GM18907 (cell line): ENCODE results near the gene FHAD1.
"Not testable (repeated sequence)": the region's sequence is repeated elsewhere in the genome, so short reads cannot be mapped to it uniquely, and the experiment has no call there.

Source experiments
- ATAC-seq: cut with Tn5 transposase; IDR thresholded peaks from one replicate; pipeline ENCODE4 v1.9.1; 2021; ENCODE audit warnings: mild to moderate bottlenecking, moderate library complexity; ENCODE audit not compliant: unreplicated experiment

The FHAD1 gene

GRCh38 chr1:15430787-15431570, 184.0 kb downstream of the FHAD1 start:
- peak; percentile 59 for ATAC-seq

GRCh38 chr1:15431571-15431948, 184.5 kb downstream of the FHAD1 start:
- ATAC-seq, result no peak

- no peak for ATAC-seq
Observed at GRCh38 chr1:15432324-15432723, 185.3 kb downstream of the FHAD1 start.

GRCh38 chr1:15433471-15433870, 186.4 kb downstream of the FHAD1 start:
- ATAC-seq, result no peak

GRCh38 chr1:15434739-15435138, 187.7 kb downstream of the FHAD1 start:
- ATAC-seq, result not testable (repeated sequence)

- no peak for ATAC-seq
Observed at GRCh38 chr1:15435239-15436077, 188.4 kb downstream of the FHAD1 start.

GRCh38 chr1:15436881-15437442, 189.9 kb downstream of the FHAD1 start:
- no peak for ATAC-seq

GRCh38 chr1:15439325-15439724, 192.3 kb downstream of the FHAD1 start:
- no peak for ATAC-seq

- ATAC-seq, result no peak
Observed at GRCh38 chr1:15440357-15440756, 193.3 kb downstream of the FHAD1 start.

- ATAC-seq, result no peak
Observed at GRCh38 chr1:15441247-15441646, 194.2 kb downstream of the FHAD1 start.

DNA sequence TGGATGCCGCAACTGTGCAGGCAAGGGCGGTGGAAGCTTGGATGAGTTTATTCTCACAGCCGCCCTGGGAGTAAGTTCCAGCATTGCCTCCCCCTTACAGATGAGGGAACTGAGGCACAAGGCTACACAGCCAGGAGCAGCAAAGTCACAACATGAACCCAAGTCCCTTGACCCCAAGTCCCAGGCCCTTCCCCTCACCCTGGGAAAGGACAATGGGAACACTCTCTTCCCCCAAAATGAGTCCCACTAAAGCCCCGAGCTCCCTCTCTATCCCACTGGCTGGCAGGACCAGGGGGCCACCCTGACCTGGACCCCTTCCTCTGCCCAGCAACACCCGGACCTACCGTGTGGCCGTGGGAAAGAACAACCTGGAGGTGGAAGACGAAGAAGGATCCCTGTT, 195.1 kb downstream of the FHAD1 start:
- no peak for ATAC-seq

DNA sequence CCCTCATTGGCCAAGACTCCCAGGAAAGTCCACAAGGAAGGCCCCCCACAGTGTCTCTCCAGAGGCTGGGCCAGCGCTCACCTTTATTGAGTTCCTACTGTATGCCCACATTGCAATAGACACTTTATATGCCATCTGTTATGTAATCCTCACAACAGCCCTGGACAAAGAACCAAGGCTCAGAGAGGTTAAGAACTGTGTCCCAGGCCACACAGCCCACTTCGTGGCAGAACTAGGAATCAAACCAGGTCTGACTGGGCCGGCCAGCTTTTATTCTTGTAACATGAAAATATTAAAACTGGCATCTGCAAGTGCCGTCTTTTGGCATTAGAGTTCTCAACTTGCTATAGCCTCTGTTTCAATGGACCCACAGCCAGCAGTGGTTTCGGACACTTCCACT, 195.7 kb downstream of the FHAD1 start:
- no peak for ATAC-seq

DNA sequence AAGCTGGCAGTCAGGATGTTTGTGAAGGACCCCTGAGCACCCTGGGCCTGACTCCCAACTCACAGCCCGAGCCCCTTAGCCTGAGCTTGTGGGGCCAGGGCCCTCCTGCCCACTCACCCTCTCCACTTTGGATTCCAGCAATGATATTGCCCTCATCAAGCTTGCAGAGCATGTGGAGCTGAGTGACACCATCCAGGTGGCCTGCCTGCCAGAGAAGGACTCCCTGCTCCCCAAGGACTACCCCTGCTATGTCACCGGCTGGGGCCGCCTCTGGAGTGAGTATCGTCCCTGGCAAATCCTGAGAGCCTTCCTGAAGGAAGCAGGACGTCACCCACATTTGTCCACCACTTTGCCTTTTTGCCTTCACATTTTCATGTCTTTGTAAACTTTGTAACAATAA, 196.3 kb downstream of the FHAD1 start:
- no peak for ATAC-seq

DNA sequence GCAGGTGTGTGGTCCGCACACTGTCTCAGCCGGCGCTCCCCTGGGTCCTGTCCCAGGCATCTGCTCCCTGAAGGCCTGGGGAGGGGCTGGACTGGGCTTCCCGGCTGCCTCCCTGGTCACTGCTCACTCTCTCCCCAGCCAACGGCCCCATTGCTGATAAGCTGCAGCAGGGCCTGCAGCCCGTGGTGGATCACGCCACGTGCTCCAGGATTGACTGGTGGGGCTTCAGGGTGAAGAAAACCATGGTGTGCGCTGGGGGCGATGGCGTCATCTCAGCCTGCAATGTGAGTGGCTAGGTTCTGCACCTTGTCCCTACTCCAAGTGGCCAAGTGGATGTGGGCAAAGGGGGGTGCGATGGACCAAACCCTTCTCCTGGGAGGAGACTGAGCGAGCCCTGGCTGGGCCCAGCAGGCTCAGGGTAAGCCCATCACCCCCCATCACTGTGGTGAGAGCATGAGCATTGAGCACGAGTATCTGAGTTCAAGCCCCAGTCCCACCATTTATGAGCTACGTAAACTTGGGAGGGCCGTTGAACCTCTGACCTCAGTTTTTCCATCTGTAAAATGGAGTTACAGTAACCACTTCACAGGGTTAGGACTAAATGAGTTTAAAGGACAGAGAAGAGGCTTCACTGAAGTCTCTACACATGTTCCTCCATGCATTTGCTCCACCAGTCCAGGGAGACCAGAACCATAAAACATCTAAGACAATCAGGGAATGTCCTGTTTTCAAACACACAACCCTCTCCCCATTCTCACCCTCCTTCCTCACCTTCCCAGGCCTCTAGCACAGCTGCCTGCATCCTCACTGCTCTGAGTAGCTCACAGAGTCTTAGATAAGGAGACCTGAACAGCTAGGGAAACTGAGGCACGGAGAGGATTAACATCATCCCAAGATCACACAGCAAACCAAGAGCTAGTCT, 197.7 kb downstream of the FHAD1 start:
- ATAC-seq, result no peak

GRCh38 chr1:15445390-15446122, 198.5 kb downstream of the FHAD1 start:
- ATAC-seq, result no peak

GRCh38 chr1:15446212-15446611, 199.2 kb downstream of the FHAD1 start:
- no peak for ATAC-seq
